ENCODE data around the gene RNF212.

GRCh38 chr4:1109898-1110506, 3.4 kb downstream of the RNF212 start:
- TF ChIP-seq CTCF (conservative IDR thresholded peaks at IDR 0.05; ENCODE audit: low read depth, low read length), result no peak
- no peak for TF ChIP-seq EZH2 (IDR thresholded peaks at IDR 0.05; ENCODE audit: borderline replicate concordance, low read depth, low read length, poor library complexity, severe bottlenecking)
